ENCODE measurements around the gene EBF3. TPM values are rescaled to one million over a fixed set of nuclear protein-coding genes. Genes with fewer than 3 reads are reported as not detected.

The EBF3 gene
- total RNA-seq, 1 donor from 2014 or later = 0.26 TPM

- FAIRE-seq (no peak), DNase-seq (ENCODE audit: low read depth) (no peak)
- no peak for TF ChIP-seq CTCF (IDR thresholded peaks at IDR 0.05; ENCODE audit: insufficient read depth, low read length, severe bottlenecking)
- Histone ChIP-seq H3K27me3 (ENCODE audit: control insufficient read depth, insufficient read depth, low read length) (no peaks in the 10 kb centered on the region), H3K36me3 (ENCODE audit: control insufficient read depth, insufficient read depth, low read length) (no peaks in the 10 kb centered on the region), H3K4me3 (ENCODE audit: low read depth, low read length) (no peak overlapping the region)
These were observed 45.2 kb downstream of the EBF3 start for GRCh38 chr10:129918836-129919235.

- Histone ChIP-seq H3K27me3 (ENCODE audit: control insufficient read depth, insufficient read depth, low read length) (no peaks in the 10 kb centered on the region), H3K4me3 (ENCODE audit: low read depth, low read length) (no peak overlapping the region), H3K36me3 (ENCODE audit: control insufficient read depth, insufficient read depth, low read length) (no peaks in the 10 kb centered on the region)
- no peak for DNase-seq (ENCODE audit: low read depth)
- TF ChIP-seq CTCF (IDR thresholded peaks at IDR 0.05; ENCODE audit: insufficient read depth, low read length, severe bottlenecking) = no peak
- no peak for FAIRE-seq
These were observed 45.7 kb downstream of the EBF3 start for GRCh38 chr10:129918401-129918800.

GRCh38 chr10:129917936-129918335, 46.1 kb downstream of the EBF3 start:
- no peaks in the 10 kb centered on the region for H3K36me3 ChIP-seq (ENCODE audit: control insufficient read depth, insufficient read depth, low read length)
- no peak for FAIRE-seq

GRCh38 chr10:129916506-129916995, 47.5 kb downstream of the EBF3 start:
- H3K36me3 ChIP-seq (ENCODE audit: control insufficient read depth, insufficient read depth, low read length) = no peaks in the 10 kb centered on the region
- TF ChIP-seq CTCF (IDR thresholded peaks at IDR 0.05; ENCODE audit: insufficient read depth, low read length, severe bottlenecking) = no peak
- DNase-seq (ENCODE audit: low read depth) (no peak), FAIRE-seq (no peak)
- H3K27me3 ChIP-seq (ENCODE audit: control insufficient read depth, insufficient read depth, low read length) = no peaks in the 10 kb centered on the region
- H3K4me3 ChIP-seq (ENCODE audit: low read depth, low read length) = no peak overlapping the region

More at GRCh38 chr10:129917936-129918335, 46.1 kb downstream of the EBF3 start:
- no peaks in the 10 kb centered on the region for H3K27me3 ChIP-seq (ENCODE audit: control insufficient read depth, insufficient read depth, low read length)
- no peak for DNase-seq (ENCODE audit: low read depth)
- no peak for TF ChIP-seq CTCF (IDR thresholded peaks at IDR 0.05; ENCODE audit: insufficient read depth, low read length, severe bottlenecking)
- H3K4me3 ChIP-seq (ENCODE audit: low read depth, low read length) = no peak overlapping the region

GRCh38 chr10:129915526-129916378, 48.3 kb downstream of the EBF3 start:
- no peak for TF ChIP-seq CTCF (IDR thresholded peaks at IDR 0.05; ENCODE audit: insufficient read depth, low read length, severe bottlenecking)
- Histone ChIP-seq H3K36me3 (ENCODE audit: control insufficient read depth, insufficient read depth, low read length) (no peaks in the 10 kb centered on the region), H3K4me3 (ENCODE audit: low read depth, low read length) (no peak overlapping the region), H3K27me3 (ENCODE audit: control insufficient read depth, insufficient read depth, low read length) (no peaks in the 10 kb centered on the region)
- DNase-seq (ENCODE audit: low read depth) (no peak), FAIRE-seq (no peak)

All from bronchial epithelial cell (primary cell).